ENCODE measurements around the gene HYLS1.

DNA sequence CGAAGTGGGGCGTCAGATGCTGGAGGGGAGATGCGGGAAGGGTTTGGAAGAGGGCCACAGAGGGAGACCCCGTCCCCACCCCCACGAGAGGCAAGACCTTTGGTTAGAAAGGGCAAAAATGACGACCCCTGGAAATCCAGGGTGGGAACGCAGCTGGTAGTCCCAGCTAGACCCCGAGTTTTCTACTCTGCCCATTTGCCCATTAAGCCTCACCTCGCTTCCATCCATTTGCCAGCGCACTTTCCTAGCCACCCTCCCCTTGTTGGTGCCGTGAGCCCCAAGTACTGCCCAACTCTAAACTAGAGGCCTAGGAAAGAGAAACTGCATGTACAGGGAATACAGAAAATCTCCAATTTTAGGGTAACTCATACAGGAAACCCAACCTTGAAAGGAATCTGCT lies 17.2 kb downstream of the HYLS1 start:
- TF ChIP-seq POLR2A (IDR thresholded peaks at IDR 0.05) (no peak), POLR2AphosphoS5 (IDR thresholded peaks at IDR 0.05) (no peak), CTCF (IDR thresholded peaks at IDR 0.05) (no peak)
